Suppressor macrophage (primary cell): ENCODE measurements around the gene SLC5A10.
"Not testable (repeated sequence)": the region's sequence is repeated elsewhere in the genome, so short reads cannot be mapped to it uniquely, and the experiment has no call there.

Source experiments
- DNase-seq, 4 experiments: peaks; one replicate each; pipeline ENCODE4 v3.0.0-alpha.2; 2020 to 2022

The SLC5A10 gene

GRCh38 chr17:19047510-19047909 is 95.5 kb downstream of the SLC5A10 start:
- not testable (repeated sequence) for DNase-seq

GRCh38 chr17:19048826-19049225 is 96.9 kb downstream of the SLC5A10 start:
- not testable (repeated sequence) for DNase-seq

GRCh38 chr17:19055447-19055846 is 103.5 kb downstream of the SLC5A10 start:
- not testable (repeated sequence) for DNase-seq

- not testable (repeated sequence) for DNase-seq
Observed at GRCh38 chr17:19062009-19062717, 110.2 kb downstream of the SLC5A10 start.

GRCh38 chr17:19062718-19063325 is 110.9 kb downstream of the SLC5A10 start:
- DNase-seq: not testable (repeated sequence)

GRCh38 chr17:19063326-19063956 is 111.5 kb downstream of the SLC5A10 start:
- DNase-seq: not testable (repeated sequence)

GRCh38 chr17:19064378-19064777 is 112.4 kb downstream of the SLC5A10 start:
- peak in 1 of 4 experiments; percentile 0 for DNase-seq

GRCh38 chr17:19070318-19071168 is 118.6 kb downstream of the SLC5A10 start:
- DNase-seq: not testable (repeated sequence)
